GM12878 (cell line): ENCODE data around the gene FMNL3. TPM values are rescaled to one million over a fixed set of nuclear protein-coding genes. Genes with fewer than 3 reads are reported as not detected.

Source experiments
- ATAC-seq: fragments of 200-7000 bp; cut with Tn5 transposase; 3 replicates; pipeline ENCODE4 v1.9.1; 2020; ENCODE audit warnings: mild to moderate bottlenecking, moderate library complexity
- BruUV-seq: library from RNA; stranded (reverse); fragments of 400-500 nt; replicated peaks from 2 replicates; lab custom pipeline; 2021; lab: Mats Ljungman, UMichigan
- CTCF ChIA-PET: fragments of 300-600 bp; sonication (Branson Sonifier 250); formaldehyde crosslinking; extraction: SDS; loops from one replicate; lab custom pipeline; 2021; ENCODE audit warnings: inconsistent platforms; lab: Yijun Ruan, JAX
- POLR2A ChIA-PET: fragments of 350-600 bp; formaldehyde crosslinking; extraction: SDS; loops from one replicate; lab custom pipeline; 2021; ENCODE audit warnings: inconsistent platforms; lab: Charles Lee
- RAD21 ChIA-PET: fragments of 300-600 bp; sonication (Branson Sonifier 250); formaldehyde crosslinking; loops from one replicate; lab custom pipeline; 2023; ENCODE audit warnings: antibody characterized with exemption; ENCODE audit not compliant: unreplicated experiment; lab: Charles Lee
- SMC1A ChIA-PET: fragments of 300-600 bp; sonication (Branson Sonifier 250); formaldehyde crosslinking; loops from one replicate; lab custom pipeline; 2023; ENCODE audit not compliant: unreplicated experiment, uncharacterized antibody; lab: Charles Lee
- DNase-seq: peaks from one replicate; pipeline ENCODE4 v3.0.0-alpha.2; 2011; ENCODE audit warnings: low read depth, low spot score
- FAIRE-seq: peaks from 3 replicates; lab custom pipeline; 2011; peaks lifted over from hg19 to GRCh38; lab: Jason Lieb, UNC
- H2AFZ ChIP-seq: 2 replicates; pipeline ENCODE4 v1.6.0; 2011; ENCODE audit warnings: low read depth, low read length, control low read depth; ENCODE audit not compliant: control insufficient read depth
- H3K27ac ChIP-seq: 2 replicates; pipeline ENCODE4 v1.5.1; 2011; ENCODE audit warnings: control low read depth; ENCODE audit not compliant: control insufficient read depth, insufficient read depth
- H3K27me3 ChIP-seq, 2 experiments: replicated peaks in 1 of 2; 2 replicates each; pipeline versions ENCODE4 v1.6.0 to v1.6.1; 2011; ENCODE audit warnings: low read length in 1 of 2; ENCODE audit not compliant: control insufficient read depth in 2 of 2, insufficient read depth in 2 of 2
- H3K36me3 ChIP-seq, 2 experiments: 2 replicates each; pipeline ENCODE4 v1.5.1; 2011; ENCODE audit warnings: low read length in 1 of 2; ENCODE audit not compliant: control insufficient read depth in 2 of 2, insufficient read depth in 2 of 2
- H3K4me1 ChIP-seq: 2 replicates; pipeline ENCODE4 v1.6.1; 2011; ENCODE audit warnings: mild to moderate bottlenecking, low read length, moderate library complexity, mixed read lengths; ENCODE audit not compliant: control insufficient read depth, insufficient read depth
- H3K4me2 ChIP-seq: 2 replicates; pipeline ENCODE4 v1.6.0; 2011; ENCODE audit warnings: control low read depth; ENCODE audit not compliant: control insufficient read depth, insufficient read depth
- H3K4me3 ChIP-seq: fragments of 200-600 bp; sonication (generic); 2 replicates; pipeline ENCODE4 v1.5.1; 2016
- H3K79me2 ChIP-seq: 2 replicates; pipeline ENCODE4 v1.6.0; 2011; ENCODE audit warnings: low read length; ENCODE audit not compliant: control insufficient read depth, insufficient read depth
- H3K9ac ChIP-seq: 2 replicates; pipeline ENCODE4 v1.8.0; 2011; ENCODE audit warnings: low read length, control low read depth, mixed read lengths; ENCODE audit not compliant: control insufficient read depth, insufficient read depth
- H3K9me3 ChIP-seq: replicated peaks from 3 replicates; pipeline ENCODE4 v1.5.1; 2011; ENCODE audit warnings: mild to moderate bottlenecking, low read length; ENCODE audit not compliant: control insufficient read depth, insufficient read depth
- H4K20me1 ChIP-seq: 2 replicates; pipeline ENCODE4 v1.6.0; 2011; ENCODE audit not compliant: control insufficient read depth, insufficient read depth
- BCL11A ChIP-seq: IDR thresholded peaks from 2 replicates; pipeline ENCODE4 v1.6.1; 2011; ENCODE audit warnings: low read depth, low read length
- BMI1 ChIP-seq: fragments of 450-650 bp; IDR thresholded peaks from 2 replicates; pipeline ENCODE4 v1.6.1; 2016; ENCODE audit warnings: mild to moderate bottlenecking, moderate library complexity, borderline replicate concordance
- E2F8 ChIP-seq: fragments of 450-650 bp; IDR thresholded peaks from 2 replicates; pipeline ENCODE4 v1.6.1; 2018; ENCODE audit warnings: mild to moderate bottlenecking, low read depth, moderate library complexity; ENCODE audit not compliant: partially characterized antibody
- HDAC6 ChIP-seq: fragments of 200-600 bp; sonication (generic); IDR thresholded peaks from one replicate; pipeline ENCODE4 v1.8.0; 2017; ENCODE audit warnings: antibody characterized with exemption; ENCODE audit not compliant: unreplicated experiment
- IRF4 ChIP-seq: IDR thresholded peaks from 2 replicates; pipeline ENCODE4 v1.6.1; 2011; ENCODE audit warnings: low read depth, low read length
- NR2F1 ChIP-seq: fragments of 450-650 bp; conservative IDR thresholded peaks from 2 replicates; pipeline ENCODE4 v1.6.1; 2017; ENCODE audit warnings: mild to moderate bottlenecking
- RBBP5 ChIP-seq: fragments of 200-600 bp; sonication (generic); conservative IDR thresholded peaks from 2 replicates; pipeline ENCODE4 v1.6.1; 2016
- TCF3 ChIP-seq: IDR thresholded peaks from 2 replicates; pipeline ENCODE4 v1.6.1; 2012; ENCODE audit warnings: low read depth, mild to moderate bottlenecking, low read length, borderline replicate concordance; ENCODE audit not compliant: insufficient read depth
- WGBS: methylation state at CpG from one replicate; pipeline ENCODE4 v1.1.6; 2016; ENCODE audit warnings: low lambda C conversion rate; ENCODE audit not compliant: insufficient replicate concordance, insufficient coverage; ENCODE audit errors: missing lambda C conversion rate; 5-methylcytosine and 5-hydroxymethylcytosine counted together
- in situ Hi-C: fragments of 300-500 bp; cut with MboI; formaldehyde crosslinking; loops from 9 replicates; pipeline ENCODE4 v1.14.3; 2018; ENCODE audit warnings: mixed read lengths
- intact Hi-C: fragments of 100-400 bp; cut with micrococcal nuclease; formaldehyde crosslinking; loops from one replicate; pipeline ENCODE4 v1.14.2; 2022; ENCODE audit not compliant: unreplicated experiment
- polyA plus RNA-seq, 11 experiments: library from polyadenylated mRNA; depleted of rRNA in 4 of 11; unstranded in 6 of 11; stranded (reverse) in 5 of 11; fragments of >200 nt; fragmentation: Nextera tagmentation in 4 of 11; fragmentation: Illumina TruSeq in 1 of 11; extraction: Ambion mirVana in 4 of 11; extraction: Trizol in 1 of 11; gene quantifications; 1 replicate in 1 of 11; 2 replicates in 10 of 11; pipeline versions ENCODE4 v1.2.1 to v1.2.3, GENCODE V29; 2011 to 2016; ENCODE audit warnings: inconsistent platforms in 2 of 11, missing spikeins in 2 of 11, low read depth in 1 of 11
- total RNA-seq, 4 experiments: library from RNA; depleted of rRNA in 3 of 4; stranded (reverse); fragments of >200 nt in 3 of 4; fragmentation: Illumina TruSeq in 1 of 4; extraction: Trizol in 1 of 4; gene quantifications; 2 replicates each; pipeline versions ENCODE4 v1.2.1 to v1.2.3, GENCODE V29; 2013 to 2021

The FMNL3 gene
- total and polyA plus RNA-seq, 10 of the 15 experiments (the other 5 are each of a cell fraction or from before 2014, with no cell fraction given): 3.0 to 64.9 (median 30.9) TPM

- intact Hi-C loops: no loop called here
- ATAC-seq: no peak
- whole genome bisulfite sequencing: 90% methylated on average over 13 of the region's 13 CpGs
- no peak for TF ChIP-seq E2F8
- TF ChIP-seq BCL11A: no peak
- TF ChIP-seq RBBP5: no peak
- TF ChIP-seq BMI1: no peak
- no peak for TF ChIP-seq NR2F1
- TF ChIP-seq HDAC6: no peak
- no peak for TF ChIP-seq TCF3
- TF ChIP-seq IRF4: no peak
- TF ChIP-seq, all 136 proteins: peak for 0
- H2AFZ ChIP-seq: no peak overlapping the region
- H4K20me1 ChIP-seq: no peaks in the 10 kb centered on the region; the same call in 1 of the 2 replicates
- SMC1A ChIA-PET: interaction anchor here (3.3 kb wide), 1 partner anchor 10 kb away, joined by 8 read pairs; no protein-coding TSS in a partner anchor
- no peak overlapping the region for H3K4me2 ChIP-seq
- POLR2A ChIA-PET: no interaction called here
- no peak overlapping the region for H3K4me3 ChIP-seq
- FAIRE-seq (no peak), DNase-seq (no peak)
- peaks cover 29% of the 10 kb centered on the region for H3K4me1 ChIP-seq
- H3K27me3 ChIP-seq: no peaks in the 10 kb centered on the region
- H3K9me3 ChIP-seq: no peaks in the 10 kb centered on the region
- H3K36me3 ChIP-seq: peaks cover 35 to 54% of the 10 kb centered on the region in 2 experiments
- no peak overlapping the region for H3K9ac ChIP-seq
- RAD21 ChIA-PET: no interaction called here
- no peak overlapping the region for H3K27ac ChIP-seq
- BruUV-seq: no TSS peak
- CTCF ChIA-PET: interaction anchor here (2.5 kb wide), 1 partner anchor 30 kb away, joined by 6 read pairs; no protein-coding TSS in a partner anchor
- in situ Hi-C loops: no loop called here
- H3K79me2 ChIP-seq: peaks cover 16% of the 10 kb centered on the region
Observed at GRCh38 chr12:49658276-49658675, 48.9 kb downstream of the FMNL3 start.
